ENCODE measurements around the gene MALAT1.
A peak's percentile ranks its signal among the peaks of the same experiment; 100 is the strongest.

MALAT1 gene

GRCh38 chr11:65485920-65486219 lies 13.0 kb upstream of the MALAT1 start:
- TF ChIP-seq, protein P1, sequence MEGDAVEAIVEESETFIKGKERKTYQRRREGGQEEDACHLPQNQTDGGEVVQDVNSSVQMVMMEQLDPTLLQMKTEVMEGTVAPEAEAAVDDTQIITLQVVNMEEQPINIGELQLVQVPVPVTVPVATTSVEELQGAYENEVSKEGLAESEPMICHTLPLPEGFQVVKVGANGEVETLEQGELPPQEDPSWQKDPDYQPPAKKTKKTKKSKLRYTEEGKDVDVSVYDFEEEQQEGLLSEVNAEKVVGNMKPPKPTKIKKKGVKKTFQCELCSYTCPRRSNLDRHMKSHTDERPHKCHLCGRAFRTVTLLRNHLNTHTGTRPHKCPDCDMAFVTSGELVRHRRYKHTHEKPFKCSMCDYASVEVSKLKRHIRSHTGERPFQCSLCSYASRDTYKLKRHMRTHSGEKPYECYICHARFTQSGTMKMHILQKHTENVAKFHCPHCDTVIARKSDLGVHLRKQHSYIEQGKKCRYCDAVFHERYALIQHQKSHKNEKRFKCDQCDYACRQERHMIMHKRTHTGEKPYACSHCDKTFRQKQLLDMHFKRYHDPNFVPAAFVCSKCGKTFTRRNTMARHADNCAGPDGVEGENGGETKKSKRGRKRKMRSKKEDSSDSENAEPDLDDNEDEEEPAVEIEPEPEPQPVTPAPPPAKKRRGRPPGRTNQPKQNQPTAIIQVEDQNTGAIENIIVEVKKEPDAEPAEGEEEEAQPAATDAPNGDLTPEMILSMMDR (conservative IDR thresholded peaks at IDR 0.05; ENCODE audit: low read depth, low read length): no peak

DNA sequence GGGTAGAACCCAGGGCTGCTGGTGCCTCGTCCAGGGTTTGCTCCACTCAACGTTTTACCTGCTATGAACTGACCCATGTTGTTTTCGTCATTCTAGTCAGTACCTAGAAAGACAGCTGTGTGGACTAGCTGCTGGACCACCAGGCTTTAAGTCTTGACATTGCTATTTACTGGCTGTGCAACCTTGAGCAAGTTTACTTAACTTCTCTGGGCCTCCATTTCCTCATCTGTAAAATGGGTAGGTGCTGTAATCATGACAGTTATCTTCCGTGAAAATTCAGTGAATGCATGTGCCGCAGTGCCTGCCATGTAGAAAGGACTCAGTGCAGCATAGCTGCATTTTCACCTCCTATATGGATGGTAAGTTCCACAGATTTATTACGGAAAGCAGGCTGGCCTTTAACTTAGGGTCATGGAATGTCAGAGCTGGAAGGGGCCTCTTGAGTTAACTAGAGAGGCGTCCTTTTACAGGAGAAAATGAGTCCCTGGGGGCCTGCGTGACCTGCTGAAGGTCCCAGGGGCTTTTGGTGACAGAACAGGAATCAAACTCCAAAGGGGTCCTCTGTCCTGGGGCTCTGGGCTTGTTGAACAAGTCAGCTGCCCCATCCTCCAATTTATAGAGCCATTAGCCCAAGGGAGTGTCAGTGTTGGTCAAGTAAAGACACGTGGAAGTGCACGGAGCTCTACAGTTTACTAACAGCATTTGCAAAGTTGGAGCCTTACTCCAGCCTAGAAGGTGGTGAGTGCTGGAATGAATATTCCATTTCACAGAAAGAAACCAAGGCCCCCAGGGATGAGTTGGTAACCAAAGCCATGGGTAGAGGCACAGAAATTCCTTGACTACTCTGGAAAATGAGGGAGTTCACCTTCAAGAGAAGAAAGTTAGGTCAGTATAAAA lies 12.0 kb upstream of the MALAT1 start:
- DNase-seq (ENCODE audit: low read depth): no peak
- TF ChIP-seq, protein P1 (conservative IDR thresholded peaks at IDR 0.05; ENCODE audit: low read depth, low read length): no peak
- no peak overlapping the region for H3K4me3 ChIP-seq (ENCODE audit: low read depth, low read length)

More at GRCh38 chr11:65485920-65486219, 13.0 kb upstream of the MALAT1 start:
- no peak overlapping the region for H3K4me3 ChIP-seq (ENCODE audit: low read depth, low read length)
- no peak for DNase-seq (ENCODE audit: low read depth)

DNA sequence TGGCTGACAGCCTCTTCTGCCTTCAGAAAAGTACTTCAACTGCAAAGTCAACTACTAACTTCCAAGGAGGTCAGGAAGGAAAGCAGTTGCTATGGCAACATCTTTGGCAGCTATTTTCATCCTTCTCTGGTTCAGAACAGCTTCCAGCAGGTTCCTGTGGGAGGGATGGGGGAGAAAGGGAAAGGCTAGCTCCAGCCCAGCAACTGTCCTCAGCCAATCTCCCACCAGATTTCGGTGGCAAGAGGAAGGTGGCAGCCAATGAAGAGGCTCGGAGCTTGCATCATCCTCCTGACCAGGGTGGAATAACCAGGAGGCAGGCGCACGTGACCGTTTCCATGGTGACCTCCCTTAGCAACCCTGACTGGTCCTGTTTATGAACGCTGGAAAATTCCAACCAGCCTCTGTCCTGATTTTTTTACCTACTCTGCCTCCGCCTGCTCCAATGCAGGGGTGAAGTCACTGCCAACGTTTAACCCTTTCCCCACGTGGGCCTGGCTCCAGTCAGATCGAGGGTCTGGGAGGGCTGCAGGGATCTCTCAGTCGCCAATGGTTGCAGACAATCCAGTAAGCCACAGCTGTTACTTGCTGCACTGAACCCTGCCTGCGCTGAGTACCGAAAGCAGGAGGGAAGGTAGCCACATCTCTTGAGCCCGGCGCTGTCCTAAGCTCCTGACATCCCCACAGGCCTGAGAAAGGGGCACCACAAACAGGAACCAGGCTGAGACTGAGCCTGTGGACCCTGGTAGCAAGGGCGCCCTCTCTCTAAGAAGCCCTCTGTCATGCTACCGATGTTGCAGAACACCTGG lies 11.2 kb upstream of the MALAT1 start:
- TF ChIP-seq, protein P1 (conservative IDR thresholded peaks at IDR 0.05; ENCODE audit: low read depth, low read length): no peak
- DNase-seq (ENCODE audit: low read depth): peak; percentile 100
- H3K4me3 ChIP-seq (ENCODE audit: low read depth, low read length): peak overlapping the region; percentile 1

DNA sequence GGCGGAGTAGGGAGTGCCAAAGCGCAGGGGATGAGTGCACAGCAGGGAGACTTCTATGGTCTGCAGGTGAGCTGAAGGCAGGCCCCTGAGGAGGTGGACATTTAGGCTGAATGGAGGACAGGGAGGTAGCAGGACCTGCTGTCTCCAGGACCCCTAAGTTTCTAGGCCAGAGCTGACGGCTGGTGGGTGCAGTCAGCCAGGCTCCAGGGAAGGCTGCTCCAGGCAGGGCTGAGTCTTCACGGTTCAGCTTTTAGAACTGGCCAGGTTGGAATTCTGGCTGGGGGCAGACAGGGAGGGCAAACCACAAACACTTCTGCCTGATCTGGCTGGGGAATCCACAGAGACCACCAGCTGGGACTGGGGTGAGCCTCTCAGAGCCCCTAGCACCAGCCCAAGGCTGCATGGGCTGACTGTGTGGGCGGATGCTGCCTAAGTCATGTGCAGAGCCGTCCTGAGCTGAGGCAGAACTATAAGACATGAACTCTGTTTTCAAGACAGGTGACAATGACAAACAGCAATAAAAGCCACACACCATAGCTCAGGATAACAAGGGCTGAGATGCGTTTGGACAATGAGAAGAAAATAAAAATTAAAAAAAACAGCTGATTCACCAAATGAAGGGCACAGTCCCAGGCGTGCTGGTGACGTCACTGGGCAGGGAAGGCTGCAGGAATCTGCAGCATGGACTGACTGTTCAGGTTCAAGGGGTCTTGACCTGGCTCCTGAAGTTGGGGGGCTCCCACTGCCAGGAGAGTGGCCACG lies 10.4 kb upstream of the MALAT1 start:
- peak overlapping the region; percentile 1 for H3K4me3 ChIP-seq (ENCODE audit: low read depth, low read length)
- DNase-seq (ENCODE audit: low read depth): peak; percentile 85
- TF ChIP-seq, protein P1 (conservative IDR thresholded peaks at IDR 0.05; ENCODE audit: low read depth, low read length): no peak

DNA sequence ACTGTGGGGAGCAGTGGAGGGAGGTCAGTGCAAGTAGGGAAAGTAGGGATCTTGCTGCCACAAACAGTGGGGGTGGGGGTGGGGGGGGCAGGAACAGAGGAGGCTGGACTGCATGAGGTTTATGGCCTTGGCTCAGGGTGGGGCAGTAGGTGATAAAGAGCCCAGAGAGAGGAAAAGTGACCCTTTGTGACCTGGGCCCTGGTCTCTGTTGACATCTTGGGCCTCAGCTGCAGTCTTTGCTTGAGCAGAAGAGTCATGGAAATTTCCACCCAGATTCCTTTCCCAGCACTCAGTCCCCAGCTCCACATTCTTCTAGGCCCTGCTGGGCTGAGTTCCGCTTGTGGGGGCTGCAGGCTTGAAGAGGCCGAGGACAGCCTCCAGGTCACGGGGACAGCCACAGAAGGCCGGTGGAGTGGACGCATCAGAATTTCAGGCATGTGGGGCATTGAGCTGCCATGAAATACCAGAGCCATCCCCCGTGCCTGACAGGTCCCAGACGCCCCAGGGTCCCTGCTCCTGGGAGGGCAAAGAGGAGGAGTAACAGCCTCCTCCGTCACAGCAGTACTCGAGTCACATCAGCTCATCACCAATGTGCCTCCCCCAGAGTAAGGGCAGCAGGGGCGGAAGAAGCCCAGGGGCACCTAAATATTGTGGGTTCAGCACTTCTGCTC lies 9.7 kb upstream of the MALAT1 start:
- TF ChIP-seq, protein P1 (conservative IDR thresholded peaks at IDR 0.05; ENCODE audit: low read depth, low read length): no peak
- peak; percentile 87 for DNase-seq (ENCODE audit: low read depth)
- H3K4me3 ChIP-seq (ENCODE audit: low read depth, low read length): no peak overlapping the region

DNA sequence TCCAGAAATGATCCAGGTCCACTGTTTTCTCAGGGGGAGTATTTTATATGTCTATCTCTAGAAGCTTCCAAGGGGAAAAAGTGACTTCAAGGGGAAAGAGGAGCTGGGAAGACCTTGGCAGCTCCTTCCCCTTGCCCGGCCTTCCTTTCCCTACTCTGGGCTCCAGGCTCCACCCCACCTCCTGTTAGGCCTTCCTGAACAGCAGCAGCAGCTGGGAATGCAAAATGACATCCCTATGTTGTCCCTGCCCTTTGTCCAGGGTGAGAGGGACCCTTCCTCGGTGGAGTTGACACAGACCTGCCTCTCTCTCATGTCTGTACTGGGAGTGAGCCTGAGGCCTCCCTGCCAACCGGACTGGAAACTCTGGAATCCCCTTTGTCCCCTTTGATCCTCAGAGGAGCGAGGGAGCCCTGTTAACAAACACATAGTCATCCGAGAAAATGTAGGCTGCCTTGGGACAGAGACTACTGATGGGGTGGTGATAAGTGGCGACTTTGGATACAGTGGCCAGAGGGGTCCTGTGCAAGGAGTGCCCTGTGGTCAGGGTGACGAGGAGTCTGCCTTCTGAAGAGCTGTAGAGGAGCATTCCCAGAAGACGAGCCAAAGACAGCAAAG lies 9.0 kb upstream of the MALAT1 start:
- H3K4me3 ChIP-seq (ENCODE audit: low read depth, low read length): no peak overlapping the region

More for the DNA sequence above, 9.0 kb upstream of the MALAT1 start:
- TF ChIP-seq, protein P1 (conservative IDR thresholded peaks at IDR 0.05; ENCODE audit: low read depth, low read length): no peak
- DNase-seq (ENCODE audit: low read depth): no peak
